ENCODE results near the gene SPARC. TPM values are rescaled to one million over a fixed set of nuclear protein-coding genes. Genes with fewer than 3 reads are reported as not detected.
A peak's percentile ranks its signal among the peaks of the same experiment; 100 is the strongest.

The SPARC gene
- total and polyA plus RNA-seq, 4 donors: 145 to 1,186 (median 918) TPM

- 27 to 53% methylated on average over 8 of the region's 8 CpGs for WGBS, 2 donors
- H3K9ac ChIP-seq (ENCODE audit: insufficient read depth in 1 of 2, low read length in 2 of 2): peak overlapping the region; percentile 80 to 97
Measured at GRCh38 chr5:151684690-151685361, 1.9 kb downstream of the SPARC start.

GRCh38 chr5:151683986-151684588 lies 2.6 kb downstream of the SPARC start:
- Histone ChIP-seq H3K4me3 (no peak overlapping the region), H3K4me1 (ENCODE audit: control insufficient read depth in 5 of 5, insufficient read depth in 5 of 5, low read length in 5 of 5) (peaks cover 8 to 55% (median 24%) of the 10 kb centered on the region in 5 donors), H3K27me3 (ENCODE audit: control insufficient read depth in 3 of 3, insufficient read depth in 3 of 3, low read length in 2 of 3) (no peaks in the 10 kb centered on the region), H3K9me3 (ENCODE audit: control insufficient read depth in 4 of 4, insufficient read depth in 3 of 4, low read length in 3 of 4) (peaks cover 0 to 2% (median 0%) of the 10 kb centered on the region in 4 donors), H3K36me3 (ENCODE audit: control insufficient read depth in 4 of 4, insufficient read depth in 4 of 4, low read length in 4 of 4) (peaks cover 0 to 22% (median 9%) of the 10 kb centered on the region in 4 donors), H3K27ac (ENCODE audit: low read depth in 1 of 2, low read length in 1 of 2) (peak overlapping the region in 1 of 2 donors; percentile 78), H3K9ac (ENCODE audit: insufficient read depth in 1 of 2, low read length in 2 of 2) (peak overlapping the region in 1 of 2 donors; percentile 97)
- TF ChIP-seq CTCF (IDR thresholded peaks at IDR 0.05; ENCODE audit: control extremely low read depth, extremely low read depth): no peak
- 56 to 64% methylated on average over 2 of the region's 2 CpGs for WGBS, 2 donors
- ATAC-seq (ENCODE audit: insufficient read depth, low FRiP score) (no peak), DNase-seq (peak in 2 of 3 donors; percentile 55 to 64)

More at GRCh38 chr5:151684690-151685361, 1.9 kb downstream of the SPARC start:
- TF ChIP-seq CTCF (IDR thresholded peaks at IDR 0.05; ENCODE audit: control extremely low read depth, extremely low read depth): no peak
- H3K9me3 ChIP-seq (ENCODE audit: control insufficient read depth in 4 of 4, insufficient read depth in 3 of 4, low read length in 3 of 4): no peaks in the 10 kb centered on the region
- no peaks in the 10 kb centered on the region for H3K27me3 ChIP-seq (ENCODE audit: control insufficient read depth in 3 of 3, insufficient read depth in 3 of 3, low read length in 2 of 3)
- DNase-seq (peak; percentile 94 to 98 (median 98)), ATAC-seq (ENCODE audit: insufficient read depth, low FRiP score) (peak; percentile 24)
- H3K36me3 ChIP-seq (ENCODE audit: control insufficient read depth in 4 of 4, insufficient read depth in 4 of 4, low read length in 4 of 4): peaks cover 0 to 17% (median 9%) of the 10 kb centered on the region in 4 donors
- H3K4me3 ChIP-seq: peak overlapping the region; percentile 81
- peak overlapping the region; percentile 78 to 92 for H3K27ac ChIP-seq (ENCODE audit: low read depth in 1 of 2, low read length in 1 of 2)
- H3K4me1 ChIP-seq (ENCODE audit: control insufficient read depth in 5 of 5, insufficient read depth in 5 of 5, low read length in 5 of 5): peaks cover 8 to 51% (median 24%) of the 10 kb centered on the region in 5 donors

- 65 to 67% methylated on average over 5 of the region's 5 CpGs for WGBS, 2 donors
- H3K27me3 ChIP-seq (ENCODE audit: control insufficient read depth in 3 of 3, insufficient read depth in 3 of 3, low read length in 2 of 3): no peaks in the 10 kb centered on the region
- H3K27ac ChIP-seq (ENCODE audit: low read depth in 1 of 2, low read length in 1 of 2): peak overlapping the region in 1 of 2 donors; percentile 83
- H3K36me3 ChIP-seq (ENCODE audit: control insufficient read depth in 4 of 4, insufficient read depth in 4 of 4, low read length in 4 of 4): peaks cover 0 to 23% (median 9%) of the 10 kb centered on the region in 4 donors
- ATAC-seq (ENCODE audit: insufficient read depth, low FRiP score) (no peak), DNase-seq (no peak)
- TF ChIP-seq CTCF (IDR thresholded peaks at IDR 0.05; ENCODE audit: control extremely low read depth, extremely low read depth): no peak
- H3K4me3 ChIP-seq: no peak overlapping the region
- H3K9me3 ChIP-seq (ENCODE audit: control insufficient read depth in 4 of 4, insufficient read depth in 3 of 4, low read length in 3 of 4): peaks cover 0 to 5% (median 0%) of the 10 kb centered on the region in 4 donors
- peaks cover 8 to 60% (median 25%) of the 10 kb centered on the region in 5 donors for H3K4me1 ChIP-seq (ENCODE audit: control insufficient read depth in 5 of 5, insufficient read depth in 5 of 5, low read length in 5 of 5)
- peak overlapping the region in 1 of 2 donors; percentile 97 for H3K9ac ChIP-seq (ENCODE audit: insufficient read depth in 1 of 2, low read length in 2 of 2)
Measured at GRCh38 chr5:151683444-151683843, 3.3 kb downstream of the SPARC start.

All from lung (tissue), 12 donors.